ENCODE measurements around the gene PSMD14.
"Not testable (repeated sequence)": the region's sequence is repeated elsewhere in the genome, so short reads cannot be mapped to it uniquely, and the experiment has no call there.

PSMD14 gene

DNA sequence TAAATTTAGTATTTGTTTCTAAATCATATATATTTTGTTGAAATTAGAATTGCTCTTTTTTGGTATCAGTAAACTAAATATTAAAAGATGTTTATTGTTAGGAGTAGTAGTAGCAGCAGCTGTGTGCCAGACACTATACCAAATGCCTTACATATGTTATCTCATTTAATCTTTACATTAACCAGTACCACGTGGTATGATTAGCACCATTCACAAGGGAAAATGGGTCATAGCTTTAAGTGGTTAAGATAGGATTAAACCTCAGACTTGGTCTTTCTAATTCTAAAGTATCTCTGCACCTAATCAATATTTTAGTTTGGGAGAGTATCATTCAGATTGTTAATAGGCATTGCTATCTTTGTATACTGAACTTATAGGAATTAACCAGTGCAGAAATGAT, 29.0 kb downstream of the PSMD14 start:
- no peak for DNase-seq (ENCODE audit: low read depth)

GRCh38 chr2:161339532-161339931, 31.3 kb downstream of the PSMD14 start:
- not testable (repeated sequence) for DNase-seq (ENCODE audit: low read depth)

DNA sequence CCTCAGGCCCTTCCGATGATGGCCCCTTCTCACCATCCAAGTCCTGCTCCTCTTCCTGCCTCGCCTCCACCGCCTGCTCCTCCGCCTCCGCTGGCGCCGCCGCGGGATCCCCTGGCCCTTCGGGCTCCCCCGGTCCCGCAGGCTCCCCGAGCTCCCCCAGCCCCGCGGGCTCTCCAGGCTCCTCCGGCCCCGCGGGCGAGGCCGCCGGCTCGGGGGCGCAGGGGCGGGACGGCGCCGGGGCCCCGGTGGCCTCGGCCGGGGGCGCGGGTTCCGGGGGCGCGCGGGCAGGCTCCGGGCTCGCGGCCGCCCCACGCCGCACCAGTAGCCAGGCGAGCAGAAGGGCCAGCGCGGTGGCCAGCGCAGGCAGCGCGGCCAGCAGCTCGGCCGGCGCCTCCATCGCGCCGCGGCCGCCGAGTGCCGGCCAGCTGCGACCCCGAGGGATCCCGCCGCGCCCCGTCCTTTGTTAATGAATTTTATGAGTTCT, 32.7 kb downstream of the PSMD14 start:
- DNase-seq (ENCODE audit: low read depth), result not testable (repeated sequence)

GRCh38 chr2:161343235-161343634, 35.0 kb downstream of the PSMD14 start:
- no peak for DNase-seq (ENCODE audit: low read depth)

- DNase-seq (ENCODE audit: low read depth), result no peak
Observed at GRCh38 chr2:161344692-161345091, 36.5 kb downstream of the PSMD14 start.

DNA sequence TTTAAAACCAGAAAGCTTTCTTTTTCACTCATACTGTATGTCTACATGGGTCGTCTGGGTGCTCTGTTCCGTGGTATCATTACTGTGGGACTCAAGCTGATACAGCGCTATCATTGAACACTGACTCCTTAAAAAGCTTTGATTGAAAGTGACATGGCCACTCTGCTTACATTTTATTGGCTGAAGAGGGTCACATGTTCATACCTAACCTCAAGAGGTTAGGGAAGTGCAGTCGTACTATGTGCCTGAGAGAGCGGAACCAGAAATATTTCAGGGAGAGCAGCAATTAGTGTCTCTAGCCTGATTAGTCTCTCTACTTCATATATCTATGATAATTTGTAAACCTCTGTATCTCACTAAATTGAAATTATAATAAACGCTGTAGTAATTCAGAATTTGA, 43.5 kb downstream of the PSMD14 start:
- DNase-seq (ENCODE audit: low read depth), result no peak

- no peak for DNase-seq (ENCODE audit: low read depth)
Observed at GRCh38 chr2:161352719-161353118, 44.5 kb downstream of the PSMD14 start.

DNA sequence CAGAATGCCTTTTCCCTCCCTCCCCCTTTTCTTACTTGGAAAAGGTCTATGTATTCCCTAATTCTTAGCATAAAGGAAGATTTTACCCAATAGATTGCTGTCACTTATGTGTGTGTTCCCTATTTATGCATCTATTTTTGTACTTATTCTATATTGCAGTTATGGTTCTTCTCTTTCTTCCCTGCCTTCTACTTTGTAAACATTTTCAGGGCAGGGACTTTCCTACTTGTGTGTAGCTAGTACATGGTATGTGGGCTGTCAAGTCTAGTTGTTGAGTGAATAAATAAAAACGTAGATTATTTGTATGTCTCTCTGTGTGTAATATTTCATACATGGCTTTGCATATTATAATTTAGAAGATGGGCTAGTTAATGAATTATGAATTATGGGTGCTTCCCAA, 45.3 kb downstream of the PSMD14 start:
- DNase-seq (ENCODE audit: low read depth), result no peak

- DNase-seq (ENCODE audit: low read depth), result no peak
Observed at GRCh38 chr2:161354106-161354505, 45.9 kb downstream of the PSMD14 start.

- no peak for DNase-seq (ENCODE audit: low read depth)
Observed at GRCh38 chr2:161355106-161355505, 46.9 kb downstream of the PSMD14 start.

DNA sequence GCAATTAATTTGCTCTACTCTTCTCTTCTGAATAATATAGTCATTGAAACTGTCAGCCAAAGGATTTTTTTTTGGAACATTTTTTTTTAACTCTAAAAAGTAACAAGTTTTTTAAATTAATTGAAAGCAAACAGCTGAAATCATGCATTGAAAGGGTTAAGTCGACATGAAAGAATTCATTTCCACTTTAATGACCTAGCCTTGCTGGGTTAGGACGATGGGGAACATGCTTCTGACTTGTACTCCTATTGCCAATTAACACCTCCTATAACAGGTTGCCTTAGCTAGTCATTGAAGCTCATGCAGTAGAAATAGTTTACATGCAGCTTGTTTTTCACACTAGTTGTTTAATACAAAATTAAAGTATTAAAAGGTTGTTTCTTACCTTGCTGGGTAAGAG, 47.8 kb downstream of the PSMD14 start:
- no peak for DNase-seq (ENCODE audit: low read depth)

GRCh38 chr2:161357097-161357496, 48.9 kb downstream of the PSMD14 start:
- DNase-seq (ENCODE audit: low read depth), result no peak

DNA sequence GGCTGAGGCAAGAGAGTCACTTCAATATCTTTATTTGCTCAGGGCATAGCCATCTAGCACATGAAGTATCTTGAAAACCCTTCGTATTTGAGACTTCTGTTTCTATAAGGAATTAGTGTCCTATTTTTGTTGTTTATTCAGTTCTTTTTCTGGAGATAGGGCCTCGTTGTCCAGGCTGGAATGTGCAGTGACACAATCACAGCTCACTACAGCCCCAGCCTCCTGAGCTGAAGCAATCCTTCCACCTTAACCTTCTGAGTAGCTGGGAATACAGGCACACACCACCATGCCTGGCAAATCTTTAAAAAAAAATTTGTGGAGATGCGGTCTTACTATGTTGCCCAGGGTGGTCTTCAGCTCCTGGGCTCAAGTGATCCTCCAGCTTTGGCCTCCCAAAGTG, 50.6 kb downstream of the PSMD14 start:
- peak; percentile 55 for DNase-seq (ENCODE audit: low read depth)

DNA sequence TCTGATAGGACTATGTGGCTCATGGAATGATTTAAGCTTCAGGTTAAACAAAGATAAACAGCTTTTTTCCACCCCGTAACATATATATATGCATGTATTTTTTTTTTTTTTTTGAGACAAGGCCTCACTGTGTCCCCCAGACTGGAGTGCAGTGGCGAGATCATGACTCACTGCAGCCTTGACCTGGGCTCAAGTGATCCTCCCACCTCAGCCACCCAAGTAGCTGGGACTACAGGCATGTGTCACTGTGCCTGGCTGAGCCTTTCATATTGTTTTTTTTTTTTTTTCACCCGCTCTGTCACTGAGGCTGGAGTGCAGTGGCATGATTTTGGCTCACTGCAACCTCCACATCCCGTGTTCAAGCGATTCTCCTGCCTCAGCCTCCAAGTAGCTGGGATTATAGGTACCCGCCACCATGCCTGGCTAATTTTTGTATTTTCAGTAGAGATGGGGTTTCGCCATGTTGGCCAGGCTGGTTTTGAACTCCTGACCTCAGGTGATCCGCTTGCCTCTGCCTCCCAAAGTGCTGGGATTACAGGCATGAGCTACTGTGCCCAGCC, 52.0 kb downstream of the PSMD14 start:
- not testable (repeated sequence) for DNase-seq (ENCODE audit: low read depth)

DNA sequence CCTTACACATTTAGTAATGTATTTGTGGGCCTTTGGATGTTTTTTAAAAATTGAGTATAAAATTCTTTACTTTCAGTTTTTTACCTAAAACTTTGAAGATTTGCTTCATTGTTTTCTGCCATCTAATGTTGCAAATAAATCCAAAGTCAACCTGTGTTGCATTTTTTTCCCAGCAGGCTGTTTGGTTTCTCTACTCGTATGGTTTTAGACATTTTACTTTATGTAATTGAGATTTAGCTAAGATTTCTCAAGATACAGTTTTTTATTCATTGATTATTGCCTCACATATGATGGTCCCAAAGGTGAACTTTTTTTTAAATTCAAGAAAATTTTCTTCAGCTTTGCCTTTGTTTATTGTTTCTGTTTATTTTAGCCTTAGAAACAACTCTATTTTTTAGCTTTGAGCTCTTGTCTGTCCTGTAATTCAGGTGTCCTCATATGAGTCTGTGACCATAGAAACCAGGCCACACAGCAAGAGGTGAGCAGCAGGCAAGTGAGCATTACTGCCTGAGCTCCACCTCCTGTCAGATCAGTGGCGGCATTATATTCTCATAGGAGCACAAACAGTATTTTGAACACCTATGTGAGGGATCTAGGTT, 54.4 kb downstream of the PSMD14 start:
- no peak for DNase-seq (ENCODE audit: low read depth)

DNA sequence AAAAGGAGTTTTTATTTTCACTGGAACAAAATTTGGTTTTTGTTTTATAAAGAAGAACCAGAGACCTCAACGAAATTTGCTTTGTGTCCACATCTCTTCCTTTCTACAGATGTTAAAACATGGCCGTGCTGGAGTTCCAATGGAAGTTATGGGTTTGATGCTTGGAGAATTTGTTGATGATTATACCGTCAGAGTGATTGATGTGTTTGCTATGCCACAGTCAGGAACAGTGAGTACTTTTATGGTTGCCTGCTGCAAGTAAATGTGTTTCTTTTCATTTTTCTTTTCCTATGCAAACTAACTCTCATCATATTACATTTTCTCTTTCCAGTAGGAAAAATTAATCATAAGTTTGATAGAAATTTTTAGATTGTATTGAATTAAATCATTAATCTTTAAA, 59.5 kb downstream of the PSMD14 start:
- peak; percentile 77 for DNase-seq (ENCODE audit: low read depth)

DNA sequence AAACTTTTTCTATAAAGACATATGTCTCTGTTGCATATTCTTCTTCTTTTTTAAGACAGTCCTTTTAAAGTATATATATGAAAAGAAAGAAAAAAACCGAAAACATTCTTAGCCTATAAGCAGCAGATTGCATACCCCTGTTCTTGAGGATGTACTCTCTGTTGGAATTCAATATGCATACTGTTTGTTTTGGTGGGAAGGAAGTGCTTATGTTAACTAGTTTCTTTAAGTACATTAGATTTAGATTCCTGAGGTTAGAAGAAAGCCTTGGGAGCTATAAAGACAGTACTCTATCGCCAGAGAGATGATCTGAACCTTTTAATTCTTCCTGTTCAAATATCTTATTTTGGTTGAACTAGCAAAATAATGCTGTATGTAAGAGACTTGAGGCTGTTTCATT, 61.1 kb downstream of the PSMD14 start:
- no peak for DNase-seq (ENCODE audit: low read depth)

DNA sequence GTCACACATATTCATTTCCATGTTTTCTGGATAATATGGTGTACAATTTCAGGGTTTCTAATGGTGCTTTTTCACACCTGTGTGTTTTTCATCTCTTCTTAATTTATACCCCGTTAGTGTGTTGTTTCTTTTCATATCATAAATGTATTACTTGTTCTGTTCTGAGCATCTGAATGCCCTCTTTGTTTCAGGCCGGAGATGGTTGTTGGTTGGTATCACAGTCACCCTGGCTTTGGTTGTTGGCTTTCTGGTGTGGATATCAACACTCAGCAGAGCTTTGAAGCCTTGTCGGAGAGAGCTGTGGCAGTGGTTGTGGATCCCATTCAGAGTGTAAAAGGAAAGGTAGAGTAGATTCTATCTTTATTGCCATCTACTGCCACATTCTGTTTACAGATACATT, 62.8 kb downstream of the PSMD14 start:
- DNase-seq (ENCODE audit: low read depth), result no peak

DNA sequence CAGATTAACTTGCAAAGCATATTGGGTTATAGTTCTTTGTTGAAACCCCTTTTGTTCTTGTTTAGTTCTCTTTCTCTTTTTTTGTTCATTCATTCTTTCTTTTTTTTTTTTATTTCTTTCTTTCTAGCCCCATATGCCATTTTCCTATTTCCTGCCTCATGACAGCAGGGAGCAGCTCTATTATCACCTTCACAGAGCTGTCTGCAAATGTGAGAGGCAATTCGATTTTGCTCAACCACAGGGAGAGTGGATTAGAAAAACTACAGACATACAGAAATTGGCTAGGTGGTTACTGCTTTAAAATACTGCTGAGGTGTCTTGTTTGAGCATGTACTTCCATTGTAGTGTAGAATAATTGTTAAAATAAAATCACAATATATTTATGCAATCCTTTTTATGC, 63.6 kb downstream of the PSMD14 start:
- DNase-seq (ENCODE audit: low read depth), result no peak

DNA sequence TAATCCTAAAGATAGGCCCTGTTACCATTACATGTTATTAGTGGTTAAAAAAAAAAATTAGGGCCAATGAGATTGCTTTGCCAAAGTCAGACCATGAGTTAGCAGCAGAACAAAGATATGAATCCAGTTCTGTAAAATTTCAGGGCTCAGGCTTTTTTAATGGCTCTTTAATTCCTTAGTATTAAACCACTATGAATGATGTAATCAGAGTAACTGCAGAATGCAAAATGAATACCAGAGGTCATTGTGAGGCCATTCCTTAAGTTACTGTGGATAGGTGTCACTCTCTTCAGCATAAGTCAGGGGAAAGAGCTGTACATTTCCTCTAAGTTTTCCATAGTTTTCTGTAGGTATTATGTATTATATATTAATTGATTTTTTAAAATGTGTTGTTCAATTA, 65.7 kb downstream of the PSMD14 start:
- peak; percentile 45 for DNase-seq (ENCODE audit: low read depth)

- DNase-seq (ENCODE audit: low read depth), result no peak
Observed at GRCh38 chr2:161374446-161374845, 66.2 kb downstream of the PSMD14 start.

- DNase-seq (ENCODE audit: low read depth), result no peak
Observed at GRCh38 chr2:161379740-161380139, 71.5 kb downstream of the PSMD14 start.

DNA sequence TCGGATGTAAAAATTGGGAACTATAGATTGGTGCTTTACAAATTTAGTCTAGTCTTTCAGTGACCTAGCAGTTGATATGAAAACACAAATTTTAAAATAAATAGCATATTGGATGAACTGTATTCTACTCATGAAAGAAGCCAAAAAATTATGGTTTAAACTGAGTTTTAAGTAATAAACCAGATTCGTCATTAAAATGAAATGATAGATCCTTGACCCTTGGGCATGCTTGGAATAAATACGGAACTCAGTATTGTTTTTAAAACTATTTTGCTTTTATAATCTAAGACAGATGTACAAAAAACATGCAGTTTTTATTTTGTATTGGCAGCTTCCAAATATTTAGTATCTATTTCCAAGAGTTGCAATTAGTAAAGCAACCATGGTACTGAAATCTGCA, 73.3 kb downstream of the PSMD14 start:
- no peak for DNase-seq (ENCODE audit: low read depth)

DNA sequence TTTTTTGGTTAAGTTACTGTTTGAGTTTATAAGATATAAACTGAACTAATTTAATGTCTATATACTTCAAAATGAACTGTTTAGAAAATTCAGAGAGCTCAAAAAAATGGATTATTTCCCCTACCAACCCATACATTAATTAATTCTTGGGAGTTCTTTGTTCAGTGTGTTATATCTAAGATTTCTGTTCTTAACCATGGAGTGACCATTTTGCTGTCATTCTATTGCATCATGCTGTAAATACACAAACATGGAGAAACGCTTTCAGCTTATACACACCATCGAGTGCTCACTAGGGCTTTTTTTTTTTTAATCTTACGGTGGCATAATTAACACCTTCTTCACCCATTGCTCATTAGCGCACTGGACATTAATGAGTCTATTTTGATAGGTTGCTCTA, 74.5 kb downstream of the PSMD14 start:
- DNase-seq (ENCODE audit: low read depth), result no peak
